Upper lobe of left lung (tissue), 6 donors: Measurements from ENCODE around the gene CRYGB. TPM values are rescaled to one million over a fixed set of nuclear protein-coding genes. Genes with fewer than 3 reads are reported as not detected.
A peak's percentile ranks its signal among the peaks of the same experiment; 100 is the strongest.

Experiments
- ATAC-seq, 2 donors: fragments of 200-7000 bp; cut with Tn5 transposase; one replicate each; pipeline ENCODE4 v1.9.1; 2022; ENCODE audit warnings: mild to moderate bottlenecking in 2 of 2, moderate library complexity in 2 of 2; ENCODE audit not compliant: low FRiP score in 2 of 2
- DNase-seq, 2 donors: peaks; one replicate each; pipeline ENCODE4 v3.0.0-alpha.2; 2019 to 2020
- H3K27ac ChIP-seq, 4 donors: fragments of 200-600 bp; sonication (generic); one replicate each; pipeline ENCODE4 v1.5.1; 2016 to 2019
- H3K27me3 ChIP-seq, 4 donors: fragments of 200-600 bp; sonication (generic); one replicate each; pipeline ENCODE4 v1.5.1; 2017 to 2019
- H3K36me3 ChIP-seq, 4 donors: fragments of 200-600 bp; sonication (generic); one replicate each; pipeline ENCODE4 v1.5.1; 2016 to 2019
- H3K4me1 ChIP-seq, 4 donors: fragments of 200-600 bp; sonication (generic); one replicate each; pipeline ENCODE4 v1.5.1; 2018 to 2019
- H3K4me3 ChIP-seq, 4 donors: fragments of 200-600 bp; sonication (generic); one replicate each; pipeline ENCODE4 v1.5.1; 2017 to 2019; ENCODE audit warnings: mild to moderate bottlenecking in 2 of 4, moderate library complexity in 1 of 4
- H3K9me3 ChIP-seq, 4 donors: fragments of 200-600 bp; sonication (generic); one replicate each; pipeline ENCODE4 v1.5.1; 2018 to 2019
- EP300 ChIP-seq, 4 donors: sonication (generic); formaldehyde crosslinking; IDR thresholded peaks; one replicate each; pipeline ENCODE4 v1.5.1; 2017; ENCODE audit warnings: antibody characterized with exemption in 4 of 4, control low read depth in 2 of 4
- POLR2A ChIP-seq, 4 donors: fragments of 450-650 bp; IDR thresholded peaks; one replicate each; pipeline ENCODE4 v1.5.1; 2016 to 2017; ENCODE audit warnings: antibody characterized with exemption in 4 of 4, mild to moderate bottlenecking in 2 of 4
- POLR2AphosphoS5 ChIP-seq, 2 donors: sonication (generic); formaldehyde crosslinking; IDR thresholded peaks; one replicate each; pipeline ENCODE4 v1.5.1; 2017; ENCODE audit warnings: antibody characterized with exemption in 2 of 2
- WGBS, 2 donors: methylation state at CpG; one replicate each; pipeline ENCODE4 v1.1.5; 2017 to 2018; 5-methylcytosine and 5-hydroxymethylcytosine counted together
- total RNA-seq, 6 donors: library from RNA; depleted of rRNA in 4 of 6; stranded (reverse); fragments of >200 nt in 4 of 6; gene quantifications; one replicate each; pipeline versions ENCODE4 v1.1.0 to v1.2.1, GENCODE V29; 2016 to 2021
- TF ChIP-seq, protein P1 (sequence below), 6 experiments: fragments of 450-650 bp in 4 of 6; fragments of 200-600 bp in 2 of 6; sonication (generic) in 2 of 6; IDR thresholded peaks; one replicate each; pipeline ENCODE4 v1.5.1; 2016 to 2019; ENCODE audit warnings: antibody characterized with exemption in 6 of 6
- donor health status: DM: no; HTN: no; CAD: no; lungs with moderate emphysema.
- donor health status: DM: no; HTN: yes; CAD: no; lungs with severe emphysema.

Gene CRYGB
- total RNA-seq, 6 donors from 2014 or later, result not detected

DNA sequence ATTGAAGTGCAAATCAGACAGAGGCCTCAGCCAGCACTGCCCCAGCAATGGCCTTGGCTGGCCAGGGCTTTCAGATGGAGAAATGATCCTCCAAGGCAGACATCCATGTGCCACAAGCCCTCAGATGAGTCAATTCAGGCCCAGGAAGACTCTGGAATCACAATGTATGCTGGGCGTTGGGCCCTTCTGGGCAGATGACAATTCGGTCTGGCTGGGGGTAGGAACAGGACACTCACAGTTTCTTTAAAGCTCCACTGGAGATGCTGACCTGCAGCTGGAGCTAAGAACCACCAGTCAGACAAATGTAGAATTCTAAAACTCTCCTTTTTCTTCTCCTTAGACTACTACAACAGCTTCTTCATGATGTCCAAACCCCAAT is 9.3 kb downstream of the CRYGB start:
- no peak overlapping the region for H3K27ac ChIP-seq
- no peak overlapping the region for H3K4me3 ChIP-seq
- H3K9me3 ChIP-seq, result no peaks in the 10 kb centered on the region
- DNase-seq (no peak), ATAC-seq (no peak)
- H3K36me3 ChIP-seq, result no peaks in the 10 kb centered on the region
- no peaks in the 10 kb centered on the region for H3K27me3 ChIP-seq
- TF ChIP-seq POLR2AphosphoS5 (IDR thresholded peaks at IDR 0.05), result no peak
- TF ChIP-seq POLR2A (IDR thresholded peaks at IDR 0.05), result no peak
- no peak for TF ChIP-seq EP300 (IDR thresholded peaks at IDR 0.05)
- TF ChIP-seq, protein P1, sequence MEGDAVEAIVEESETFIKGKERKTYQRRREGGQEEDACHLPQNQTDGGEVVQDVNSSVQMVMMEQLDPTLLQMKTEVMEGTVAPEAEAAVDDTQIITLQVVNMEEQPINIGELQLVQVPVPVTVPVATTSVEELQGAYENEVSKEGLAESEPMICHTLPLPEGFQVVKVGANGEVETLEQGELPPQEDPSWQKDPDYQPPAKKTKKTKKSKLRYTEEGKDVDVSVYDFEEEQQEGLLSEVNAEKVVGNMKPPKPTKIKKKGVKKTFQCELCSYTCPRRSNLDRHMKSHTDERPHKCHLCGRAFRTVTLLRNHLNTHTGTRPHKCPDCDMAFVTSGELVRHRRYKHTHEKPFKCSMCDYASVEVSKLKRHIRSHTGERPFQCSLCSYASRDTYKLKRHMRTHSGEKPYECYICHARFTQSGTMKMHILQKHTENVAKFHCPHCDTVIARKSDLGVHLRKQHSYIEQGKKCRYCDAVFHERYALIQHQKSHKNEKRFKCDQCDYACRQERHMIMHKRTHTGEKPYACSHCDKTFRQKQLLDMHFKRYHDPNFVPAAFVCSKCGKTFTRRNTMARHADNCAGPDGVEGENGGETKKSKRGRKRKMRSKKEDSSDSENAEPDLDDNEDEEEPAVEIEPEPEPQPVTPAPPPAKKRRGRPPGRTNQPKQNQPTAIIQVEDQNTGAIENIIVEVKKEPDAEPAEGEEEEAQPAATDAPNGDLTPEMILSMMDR (IDR thresholded peaks at IDR 0.05), result no peak
- no peaks in the 10 kb centered on the region for H3K4me1 ChIP-seq
- 100% methylated on average over 2 of the region's 2 CpGs; no CpG with 5 or more reads in 1 of the 2 donors for WGBS, 2 donors

DNA sequence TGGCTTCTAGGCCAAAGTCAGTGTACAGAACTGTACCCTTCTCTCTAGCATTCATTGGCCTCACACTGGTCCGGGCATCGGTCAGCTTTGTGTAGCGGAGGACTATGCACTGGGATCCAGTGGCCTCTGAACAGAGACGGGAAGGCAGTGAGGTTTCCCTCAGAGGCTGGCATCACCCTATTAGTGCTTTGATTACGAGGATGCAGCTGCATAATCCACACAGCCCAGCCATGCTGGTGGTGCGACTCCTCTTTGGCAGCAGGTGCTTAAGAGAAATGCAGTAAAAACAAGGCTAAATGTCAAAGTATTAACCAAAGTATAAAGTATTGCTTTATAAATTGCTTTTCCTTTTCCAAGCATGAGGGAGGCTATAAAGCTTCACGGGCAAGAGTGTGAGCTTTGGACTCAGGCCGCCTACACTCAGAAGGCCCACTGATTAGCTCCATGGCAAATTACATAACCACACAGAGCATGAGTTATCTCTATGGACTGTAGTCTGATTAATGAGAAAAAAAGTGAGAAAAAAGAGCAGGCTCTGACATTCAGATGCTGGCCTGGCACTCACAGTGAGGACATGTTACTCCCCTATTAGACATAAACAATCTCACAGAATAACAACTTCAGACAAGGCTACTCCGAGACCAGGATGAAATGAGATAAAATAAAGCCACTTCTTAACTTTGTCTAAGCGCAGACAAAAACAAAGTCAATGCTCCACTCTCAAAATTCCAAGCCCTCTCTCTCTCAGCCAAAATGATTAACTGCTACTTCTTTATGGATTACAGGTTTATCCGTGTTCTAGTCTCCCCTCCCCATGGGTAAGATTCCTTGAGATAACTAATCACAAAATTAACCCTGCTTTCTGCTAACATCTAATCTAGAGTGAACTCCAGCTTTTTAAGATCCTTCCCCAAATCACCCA is 9.9 kb downstream of the CRYGB start:
- Histone ChIP-seq H3K36me3 (no peaks in the 10 kb centered on the region), H3K27ac (no peak overlapping the region), H3K4me3 (no peak overlapping the region), H3K4me1 (no peaks in the 10 kb centered on the region), H3K9me3 (no peaks in the 10 kb centered on the region), H3K27me3 (no peaks in the 10 kb centered on the region)
- DNase-seq (no peak), ATAC-seq (no peak)
- WGBS, 2 donors, result 74 to 91% methylated on average over 8 to 11 of the region's 11 CpGs
- no peak for TF ChIP-seq POLR2A (IDR thresholded peaks at IDR 0.05)
- TF ChIP-seq EP300 (IDR thresholded peaks at IDR 0.05), result no peak
- TF ChIP-seq, protein P1 (IDR thresholded peaks at IDR 0.05), result no peak
- TF ChIP-seq POLR2AphosphoS5 (IDR thresholded peaks at IDR 0.05), result no peak

DNA sequence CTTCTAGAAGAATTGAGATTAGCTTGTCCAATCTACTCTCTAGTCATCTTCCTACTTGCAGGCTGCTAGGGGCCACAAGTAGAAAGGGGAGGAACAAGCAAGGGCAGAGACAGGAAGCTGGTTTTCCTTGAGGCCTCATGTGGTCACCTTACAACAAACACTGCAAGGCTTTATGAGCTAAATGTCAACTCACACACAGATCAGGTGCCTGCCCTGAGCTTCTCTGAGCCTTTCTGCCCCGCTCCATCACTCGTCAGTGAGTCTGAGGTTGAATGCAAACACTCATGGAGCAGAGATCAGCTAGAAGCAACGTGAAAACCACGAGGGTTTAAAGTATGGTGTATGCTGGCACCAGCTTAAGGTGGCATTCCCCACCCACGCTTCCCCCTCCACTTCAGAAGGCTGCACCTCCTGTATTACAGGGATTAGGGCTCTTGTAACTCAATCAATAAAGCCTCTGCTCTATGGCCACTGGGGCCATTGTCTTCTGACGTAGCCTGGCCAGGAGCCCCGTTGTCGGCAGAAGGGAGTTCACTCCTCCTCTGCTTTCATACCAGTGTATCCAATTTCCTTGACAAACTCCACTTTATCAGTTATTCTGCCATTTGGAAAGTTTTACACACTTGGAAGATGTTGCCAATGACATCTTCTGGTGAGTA is 10.9 kb downstream of the CRYGB start:
- WGBS, 2 donors, result 34 to 38% methylated on average over 5 to 7 of the region's 8 CpGs
- Histone ChIP-seq H3K4me1 (no peaks in the 10 kb centered on the region), H3K27me3 (no peaks in the 10 kb centered on the region), H3K36me3 (no peaks in the 10 kb centered on the region), H3K4me3 (no peak overlapping the region), H3K27ac (no peak overlapping the region), H3K9me3 (no peaks in the 10 kb centered on the region)
- no peak for TF ChIP-seq POLR2AphosphoS5 (IDR thresholded peaks at IDR 0.05)
- TF ChIP-seq EP300 (IDR thresholded peaks at IDR 0.05), result no peak
- no peak for TF ChIP-seq POLR2A (IDR thresholded peaks at IDR 0.05)
- TF ChIP-seq, protein P1 (IDR thresholded peaks at IDR 0.05), result no peak
- DNase-seq (no peak), ATAC-seq (peak in 1 of 2 donors; percentile 56)

DNA sequence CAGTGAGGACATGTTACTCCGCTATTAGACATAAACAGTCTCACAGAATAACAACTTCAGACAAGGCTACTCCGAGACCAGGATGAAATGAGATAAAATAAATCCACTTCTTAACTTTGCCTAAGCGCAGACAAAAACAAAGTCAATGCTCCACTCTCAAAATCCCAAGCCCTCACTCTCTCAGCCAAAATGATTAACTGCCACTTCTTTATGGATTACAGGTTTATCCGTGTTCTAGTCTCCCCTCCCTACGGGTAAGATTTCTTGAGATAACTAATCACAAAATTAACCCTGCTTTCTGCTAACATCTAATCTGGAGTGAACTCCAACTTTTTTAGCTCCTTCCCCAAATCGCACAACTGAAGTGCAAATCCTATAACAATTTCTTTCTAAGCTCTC is 15.2 kb downstream of the CRYGB start:
- Histone ChIP-seq H3K9me3 (no peaks in the 10 kb centered on the region), H3K36me3 (no peaks in the 10 kb centered on the region), H3K27me3 (no peaks in the 10 kb centered on the region), H3K27ac (no peak overlapping the region), H3K4me3 (no peak overlapping the region), H3K4me1 (no peaks in the 10 kb centered on the region)
- DNase-seq (no peak), ATAC-seq (no peak)
- WGBS, 2 donors, result 76 to 78% methylated on average over 6 of the region's 6 CpGs
- TF ChIP-seq EP300 (IDR thresholded peaks at IDR 0.05) (no peak), POLR2A (IDR thresholded peaks at IDR 0.05) (no peak), POLR2AphosphoS5 (IDR thresholded peaks at IDR 0.05) (no peak)
- TF ChIP-seq, protein P1 (IDR thresholded peaks at IDR 0.05), result no peak
